ENCODE data around the gene ANKRD52. TPM values are rescaled to one million over a fixed set of nuclear protein-coding genes. Genes with fewer than 3 reads are reported as not detected.

ANKRD52 gene
- total and polyA plus RNA-seq, 9 of the 15 experiments (the other 6 are each of a cell fraction or from before 2014, with no cell fraction given): 0.52 to 46.8 (median 7.9) TPM

- TF ChIP-seq, protein P1, sequence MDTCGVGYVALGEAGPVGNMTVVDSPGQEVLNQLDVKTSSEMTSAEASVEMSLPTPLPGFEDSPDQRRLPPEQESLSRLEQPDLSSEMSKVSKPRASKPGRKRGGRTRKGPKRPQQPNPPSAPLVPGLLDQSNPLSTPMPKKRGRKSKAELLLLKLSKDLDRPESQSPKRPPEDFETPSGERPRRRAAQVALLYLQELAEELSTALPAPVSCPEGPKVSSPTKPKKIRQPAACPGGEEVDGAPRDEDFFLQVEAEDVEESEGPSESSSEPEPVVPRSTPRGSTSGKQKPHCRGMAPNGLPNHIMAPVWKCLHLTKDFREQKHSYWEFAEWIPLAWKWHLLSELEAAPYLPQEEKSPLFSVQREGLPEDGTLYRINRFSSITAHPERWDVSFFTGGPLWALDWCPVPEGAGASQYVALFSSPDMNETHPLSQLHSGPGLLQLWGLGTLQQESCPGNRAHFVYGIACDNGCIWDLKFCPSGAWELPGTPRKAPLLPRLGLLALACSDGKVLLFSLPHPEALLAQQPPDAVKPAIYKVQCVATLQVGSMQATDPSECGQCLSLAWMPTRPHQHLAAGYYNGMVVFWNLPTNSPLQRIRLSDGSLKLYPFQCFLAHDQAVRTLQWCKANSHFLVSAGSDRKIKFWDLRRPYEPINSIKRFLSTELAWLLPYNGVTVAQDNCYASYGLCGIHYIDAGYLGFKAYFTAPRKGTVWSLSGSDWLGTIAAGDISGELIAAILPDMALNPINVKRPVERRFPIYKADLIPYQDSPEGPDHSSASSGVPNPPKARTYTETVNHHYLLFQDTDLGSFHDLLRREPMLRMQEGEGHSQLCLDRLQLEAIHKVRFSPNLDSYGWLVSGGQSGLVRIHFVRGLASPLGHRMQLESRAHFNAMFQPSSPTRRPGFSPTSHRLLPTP (IDR thresholded peaks at IDR 0.05; ENCODE audit: borderline replicate concordance, extremely low read depth, insufficient read length): no peak
- no peak for TF ChIP-seq NCOA6 (IDR thresholded peaks at IDR 0.05)
- no peak for TF ChIP-seq ARHGAP35 (IDR thresholded peaks at IDR 0.05; ENCODE audit: partially characterized antibody)
- TF ChIP-seq ZNF717 (CRISPR knock-in tag; IDR thresholded peaks at IDR 0.05): no peak
- no peak for TF ChIP-seq TCF7 (IDR thresholded peaks at IDR 0.05; ENCODE audit: borderline replicate concordance)
- TF ChIP-seq KLF1 (tag; IDR thresholded peaks at IDR 0.05): no peak
- no peak for TF ChIP-seq STAT5B (CRISPR knock-in tag; IDR thresholded peaks at IDR 0.05)
- no peak for TF ChIP-seq ZNF3 (CRISPR knock-in tag; IDR thresholded peaks at IDR 0.05)
- TF ChIP-seq PRMT5 (CRISPR knock-in tag; IDR thresholded peaks at IDR 0.05): no peak
- peak; percentile 65 for TF ChIP-seq JUND (IDR thresholded peaks at IDR 0.05; ENCODE audit: borderline replicate concordance, low read depth, low read length)
- TF ChIP-seq JUND (tag; IDR thresholded peaks at IDR 0.05; ENCODE audit: borderline replicate concordance, low read depth, low read length): no peak
- no peak for TF ChIP-seq ZNF140 (CRISPR knock-in tag; IDR thresholded peaks at IDR 0.05)
- TF ChIP-seq, protein P2, sequence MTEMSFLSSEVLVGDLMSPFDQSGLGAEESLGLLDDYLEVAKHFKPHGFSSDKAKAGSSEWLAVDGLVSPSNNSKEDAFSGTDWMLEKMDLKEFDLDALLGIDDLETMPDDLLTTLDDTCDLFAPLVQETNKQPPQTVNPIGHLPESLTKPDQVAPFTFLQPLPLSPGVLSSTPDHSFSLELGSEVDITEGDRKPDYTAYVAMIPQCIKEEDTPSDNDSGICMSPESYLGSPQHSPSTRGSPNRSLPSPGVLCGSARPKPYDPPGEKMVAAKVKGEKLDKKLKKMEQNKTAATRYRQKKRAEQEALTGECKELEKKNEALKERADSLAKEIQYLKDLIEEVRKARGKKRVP (CRISPR knock-in tag; IDR thresholded peaks at IDR 0.05): no peak
- TF ChIP-seq, protein P3, sequence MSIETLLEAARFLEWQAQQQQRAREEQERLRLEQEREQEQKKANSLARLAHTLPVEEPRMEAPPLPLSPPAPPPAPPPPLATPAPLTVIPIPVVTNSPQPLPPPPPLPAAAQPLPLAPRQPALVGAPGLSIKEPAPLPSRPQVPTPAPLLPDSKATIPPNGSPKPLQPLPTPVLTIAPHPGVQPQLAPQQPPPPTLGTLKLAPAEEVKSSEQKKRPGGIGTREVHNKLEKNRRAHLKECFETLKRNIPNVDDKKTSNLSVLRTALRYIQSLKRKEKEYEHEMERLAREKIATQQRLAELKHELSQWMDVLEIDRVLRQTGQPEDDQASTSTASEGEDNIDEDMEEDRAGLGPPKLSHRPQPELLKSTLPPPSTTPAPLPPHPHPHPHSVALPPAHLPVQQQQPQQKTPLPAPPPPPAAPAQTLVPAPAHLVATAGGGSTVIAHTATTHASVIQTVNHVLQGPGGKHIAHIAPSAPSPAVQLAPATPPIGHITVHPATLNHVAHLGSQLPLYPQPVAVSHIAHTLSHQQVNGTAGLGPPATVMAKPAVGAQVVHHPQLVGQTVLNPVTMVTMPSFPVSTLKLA (conservative IDR thresholded peaks at IDR 0.05): peak; percentile 17 to 78; a peak in 3 of 4 replicates
- no peak for TF ChIP-seq PYGO2 (tag; IDR thresholded peaks at IDR 0.05)
- TF ChIP-seq BMI1 (IDR thresholded peaks at IDR 0.05; ENCODE audit: low read length): no peak
- peak; percentile 55; the same call in 1 of the 2 replicates for TF ChIP-seq MITF (IDR thresholded peaks at IDR 0.05)
- TF ChIP-seq CEBPG (CRISPR knock-in tag; IDR thresholded peaks at IDR 0.05): peak; percentile 67
- peak in 1 of 2 experiments; percentile 60; a peak in 1 of 4 replicates for TF ChIP-seq CEBPG (tag; conservative IDR thresholded peaks at IDR 0.05 in 1 of 2, IDR thresholded peaks at IDR 0.05 in 1 of 2)
- no peak for TF ChIP-seq EHMT2 (IDR thresholded peaks at IDR 0.05)
- peak; percentile 84 for TF ChIP-seq POLR2G (IDR thresholded peaks at IDR 0.05; ENCODE audit: low read depth, low read length)
These were observed 36.2 kb downstream of the ANKRD52 start, which contains the start of gene RNF41 (continued) for GRCh38 chr12:56221757-56222530.

All from K562 (cell line).